Measurements from ENCODE around the gene NRIP1.

The NRIP1 gene

GRCh38 chr21:15098181-15098580, 33.4 kb upstream of the NRIP1 start:
- no peak for TF ChIP-seq CEBPB (IDR thresholded peaks at IDR 0.05)

DNA sequence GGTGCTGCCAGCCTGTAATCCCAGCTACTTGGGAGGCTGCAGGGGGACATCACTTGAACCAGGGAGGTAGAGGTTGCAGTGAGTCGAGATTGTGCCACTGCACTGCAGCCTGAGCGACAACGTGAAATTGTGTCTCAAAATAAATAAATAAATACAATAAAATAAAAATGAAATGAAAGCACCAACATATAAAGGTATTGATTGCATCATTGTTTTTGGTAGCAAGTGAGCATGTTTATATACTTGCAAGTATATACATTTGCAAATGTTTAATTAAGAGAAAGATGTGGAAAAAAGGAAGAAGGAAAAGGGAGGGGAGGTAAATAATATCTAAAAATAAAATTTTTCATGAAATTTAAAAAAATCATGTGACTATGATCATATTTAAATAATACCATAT, 32.8 kb upstream of the NRIP1 start:
- TF ChIP-seq FOXM1 (IDR thresholded peaks at IDR 0.05; ENCODE audit: borderline replicate concordance, low read depth): no peak
- no peak for TF ChIP-seq TAF1 (IDR thresholded peaks at IDR 0.05; ENCODE audit: low read depth)
- TF ChIP-seq EGR1 (IDR thresholded peaks at IDR 0.05): no peak
- no peak for TF ChIP-seq YY1 (IDR thresholded peaks at IDR 0.05; ENCODE audit: low read depth)
- TF ChIP-seq TEAD4 (IDR thresholded peaks at IDR 0.05): no peak
- no peak for TF ChIP-seq USF1 (IDR thresholded peaks at IDR 0.05)
- TF ChIP-seq NFIC (IDR thresholded peaks at IDR 0.05): no peak
- TF ChIP-seq TCF12 (IDR thresholded peaks at IDR 0.05; ENCODE audit: low read depth): no peak
- no peak for TF ChIP-seq REST (IDR thresholded peaks at IDR 0.05; ENCODE audit: low read depth)
- no peak for TF ChIP-seq CREB1 (IDR thresholded peaks at IDR 0.05; ENCODE audit: low read depth)

DNA sequence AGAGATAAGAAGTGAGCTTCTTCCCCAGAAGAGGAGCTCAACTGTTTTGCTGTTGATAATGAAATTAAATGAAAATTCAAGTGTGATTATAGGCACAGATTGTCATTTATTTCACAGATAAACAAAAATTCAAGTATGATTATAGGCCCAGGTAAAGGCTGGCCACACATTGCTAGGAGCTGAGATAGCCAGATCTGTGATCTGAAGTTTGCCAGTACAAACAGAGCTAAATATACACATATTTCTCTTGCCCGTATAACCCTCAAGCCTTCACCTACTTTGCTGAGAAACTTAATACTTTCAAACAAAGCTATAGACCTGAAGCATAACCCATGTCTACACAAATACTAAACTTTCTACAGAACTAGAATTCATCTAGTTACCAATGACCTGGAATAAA, 31.3 kb upstream of the NRIP1 start:
- no peak for TF ChIP-seq FOXM1 (IDR thresholded peaks at IDR 0.05; ENCODE audit: borderline replicate concordance, low read depth)

GRCh38 chr21:15095326-15095725, 30.5 kb upstream of the NRIP1 start:
- TF ChIP-seq CREB1 (IDR thresholded peaks at IDR 0.05; ENCODE audit: low read depth) (no peak), TCF12 (IDR thresholded peaks at IDR 0.05; ENCODE audit: low read depth) (no peak), EP300 (IDR thresholded peaks at IDR 0.05; ENCODE audit: borderline replicate concordance) (no peak), NFIC (IDR thresholded peaks at IDR 0.05) (no peak), CEBPB (IDR thresholded peaks at IDR 0.05) (no peak), RAD21 (IDR thresholded peaks at IDR 0.05; ENCODE audit: low read depth) (no peak), USF1 (IDR thresholded peaks at IDR 0.05) (no peak), FOXM1 (IDR thresholded peaks at IDR 0.05; ENCODE audit: borderline replicate concordance, low read depth) (no peak), REST (IDR thresholded peaks at IDR 0.05; ENCODE audit: low read depth) (no peak), TEAD4 (IDR thresholded peaks at IDR 0.05) (no peak), TAF1 (IDR thresholded peaks at IDR 0.05; ENCODE audit: low read depth) (no peak), ZBTB7A (IDR thresholded peaks at IDR 0.05; ENCODE audit: low read depth) (no peak), EGR1 (IDR thresholded peaks at IDR 0.05) (no peak), YY1 (IDR thresholded peaks at IDR 0.05; ENCODE audit: low read depth) (no peak)
- TF ChIP-seq, protein P1, sequence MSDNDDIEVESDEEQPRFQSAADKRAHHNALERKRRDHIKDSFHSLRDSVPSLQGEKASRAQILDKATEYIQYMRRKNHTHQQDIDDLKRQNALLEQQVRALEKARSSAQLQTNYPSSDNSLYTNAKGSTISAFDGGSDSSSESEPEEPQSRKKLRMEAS (IDR thresholded peaks at IDR 0.05): no peak

DNA sequence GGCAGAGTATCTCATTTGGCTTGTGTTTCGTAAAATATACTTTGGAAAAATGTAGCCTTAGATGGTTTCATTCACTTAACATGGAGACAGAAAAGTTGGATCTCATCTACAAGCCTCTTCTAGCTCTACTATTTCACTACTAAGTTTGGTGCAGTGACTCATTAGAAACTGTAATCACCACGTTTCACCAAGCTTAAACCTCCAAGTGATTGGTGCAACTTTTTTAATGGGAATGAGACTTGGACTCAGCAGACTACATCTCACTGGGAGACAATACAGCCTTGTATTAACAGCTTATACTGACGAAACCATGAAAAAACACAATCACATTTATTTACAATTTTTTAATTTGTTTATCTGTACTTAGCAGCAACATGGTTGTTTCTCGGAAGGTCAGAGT, 29.9 kb upstream of the NRIP1 start:
- TF ChIP-seq TEAD4 (IDR thresholded peaks at IDR 0.05) (no peak), RAD21 (IDR thresholded peaks at IDR 0.05; ENCODE audit: low read depth) (no peak), REST (IDR thresholded peaks at IDR 0.05; ENCODE audit: low read depth) (no peak), USF1 (IDR thresholded peaks at IDR 0.05) (no peak)
- TF ChIP-seq, protein P1 (IDR thresholded peaks at IDR 0.05): no peak
